Thymus (tissue), 11 donors: ENCODE results near the gene TSPAN31. TPM values are rescaled to one million over a fixed set of nuclear protein-coding genes. Genes with fewer than 3 reads are reported as not detected.
"Not testable (repeated sequence)": the region's sequence is repeated elsewhere in the genome, so short reads cannot be mapped to it uniquely, and the experiment has no call there.

ENCODE experiments used
- DNase-seq, 9 donors: peaks; one replicate each; pipeline ENCODE4 v3.0.0-alpha.2; 2013; ENCODE audit warnings: low spot score in 9 of 9, low read depth in 6 of 9, missing footprints in 1 of 9
- H3K27ac ChIP-seq, 2 donors: one replicate each; pipeline ENCODE4 v1.5.1; 2013; ENCODE audit warnings: control low read depth in 1 of 2, low read depth in 1 of 2, low read length in 1 of 2, mild to moderate bottlenecking in 1 of 2, moderate library complexity in 1 of 2
- H3K27me3 ChIP-seq, 2 donors: one replicate each; pipeline ENCODE4 v1.5.1; 2013; ENCODE audit warnings: low read length in 1 of 2; ENCODE audit not compliant: control insufficient read depth in 2 of 2, insufficient read depth in 1 of 2
- H3K36me3 ChIP-seq, 2 donors: one replicate each; pipeline ENCODE4 v1.5.1; 2013; ENCODE audit warnings: low read length in 1 of 2, mild to moderate bottlenecking in 1 of 2, moderate library complexity in 1 of 2; ENCODE audit not compliant: control insufficient read depth in 2 of 2, insufficient read depth in 2 of 2
- H3K4me1 ChIP-seq, 2 donors: one replicate each; pipeline ENCODE4 v1.5.1; 2013; ENCODE audit warnings: low read length in 2 of 2; ENCODE audit not compliant: control insufficient read depth in 2 of 2, insufficient read depth in 2 of 2
- H3K4me3 ChIP-seq, 2 donors: one replicate each; pipeline ENCODE4 v1.5.1; 2013; ENCODE audit warnings: low read length in 2 of 2, control low read depth in 1 of 2, mild to moderate bottlenecking in 1 of 2
- H3K9me3 ChIP-seq, 2 donors: one replicate each; pipeline ENCODE4 v1.5.1; 2013; ENCODE audit warnings: low read length in 1 of 2, mild to moderate bottlenecking in 1 of 2; ENCODE audit not compliant: control insufficient read depth in 2 of 2, insufficient read depth in 1 of 2
- WGBS: extraction: QIAGEN DNeasy Blood & Tissue Kit; methylation state at CpG from one replicate; pipeline ENCODE4 v1.1.7; 2013; 5-methylcytosine and 5-hydroxymethylcytosine counted together
- polyA plus RNA-seq: library from polyadenylated mRNA; stranded (reverse); fragments of 200-250 nt; gene quantifications from one replicate; pipeline ENCODE4 v1.2.3, GENCODE V29; 2013
- total RNA-seq: library from RNA; stranded (reverse); fragments of 120-200 nt; gene quantifications from one replicate; pipeline ENCODE4 v1.2.4, GENCODE V29; 2013
- donor health status: healthy.

TSPAN31 gene
- total and polyA plus RNA-seq, 2 donors: 25.3 to 31.4 TPM

GRCh38 chr12:57720606-57721595, 23.9 kb upstream of the TSPAN31 start:
- Histone ChIP-seq H3K4me3 (no peak overlapping the region), H3K36me3 (peaks cover 58 to 62% of the 10 kb centered on the region in 2 donors), H3K27me3 (peaks cover 0 to under 1% of the 10 kb centered on the region in 2 donors), H3K27ac (no peak overlapping the region), H3K4me1 (no peaks in the 10 kb centered on the region), H3K9me3 (no peaks in the 10 kb centered on the region)
- 96% methylated on average over 11 of the region's 11 CpGs for WGBS
- no peak for DNase-seq

DNA sequence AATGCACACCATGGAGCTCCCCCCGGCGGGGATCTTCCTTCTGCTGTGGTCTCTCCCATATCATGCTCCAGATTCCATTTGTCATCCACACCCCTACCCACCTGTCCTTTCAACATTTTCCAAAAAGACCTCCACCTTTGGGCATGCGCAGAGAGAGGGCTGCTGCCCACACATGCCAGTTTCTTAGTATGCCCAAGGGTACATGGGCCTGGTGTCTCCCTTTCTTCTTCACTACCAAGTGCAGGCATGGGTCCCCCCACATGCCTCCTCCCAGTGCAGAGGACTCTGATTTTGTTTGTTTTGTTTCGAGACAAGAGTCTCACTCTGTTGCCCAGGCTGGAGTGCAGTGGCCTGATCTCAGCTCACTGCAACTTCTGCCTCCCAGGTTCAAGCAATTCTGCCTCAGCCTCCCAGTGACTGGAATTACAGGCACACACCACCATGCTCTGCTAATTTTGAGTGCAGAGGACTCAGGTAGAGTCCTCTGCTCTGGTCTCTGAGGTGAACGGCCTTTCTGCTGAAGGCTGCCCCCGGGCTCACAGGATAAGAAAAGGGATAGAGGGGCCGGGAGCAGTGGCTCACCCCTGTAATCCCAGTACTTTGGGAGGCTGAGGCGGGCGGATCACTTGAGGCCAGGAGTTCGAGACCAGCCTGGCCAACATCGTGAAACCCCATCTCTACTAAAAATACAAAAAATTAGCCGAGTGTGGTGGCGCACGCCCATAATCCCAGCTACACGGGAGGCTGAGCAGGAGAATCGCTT, 22.8 kb upstream of the TSPAN31 start:
- not testable (repeated sequence) for H3K9me3 ChIP-seq, DNase-seq, H3K4me1 ChIP-seq, H3K4me3 ChIP-seq, H3K27ac ChIP-seq, H3K27me3 ChIP-seq
- peaks cover 57 to 58% of the 10 kb centered on the region in 2 donors for H3K36me3 ChIP-seq
- 97% methylated on average over 16 of the region's 16 CpGs for WGBS

DNA sequence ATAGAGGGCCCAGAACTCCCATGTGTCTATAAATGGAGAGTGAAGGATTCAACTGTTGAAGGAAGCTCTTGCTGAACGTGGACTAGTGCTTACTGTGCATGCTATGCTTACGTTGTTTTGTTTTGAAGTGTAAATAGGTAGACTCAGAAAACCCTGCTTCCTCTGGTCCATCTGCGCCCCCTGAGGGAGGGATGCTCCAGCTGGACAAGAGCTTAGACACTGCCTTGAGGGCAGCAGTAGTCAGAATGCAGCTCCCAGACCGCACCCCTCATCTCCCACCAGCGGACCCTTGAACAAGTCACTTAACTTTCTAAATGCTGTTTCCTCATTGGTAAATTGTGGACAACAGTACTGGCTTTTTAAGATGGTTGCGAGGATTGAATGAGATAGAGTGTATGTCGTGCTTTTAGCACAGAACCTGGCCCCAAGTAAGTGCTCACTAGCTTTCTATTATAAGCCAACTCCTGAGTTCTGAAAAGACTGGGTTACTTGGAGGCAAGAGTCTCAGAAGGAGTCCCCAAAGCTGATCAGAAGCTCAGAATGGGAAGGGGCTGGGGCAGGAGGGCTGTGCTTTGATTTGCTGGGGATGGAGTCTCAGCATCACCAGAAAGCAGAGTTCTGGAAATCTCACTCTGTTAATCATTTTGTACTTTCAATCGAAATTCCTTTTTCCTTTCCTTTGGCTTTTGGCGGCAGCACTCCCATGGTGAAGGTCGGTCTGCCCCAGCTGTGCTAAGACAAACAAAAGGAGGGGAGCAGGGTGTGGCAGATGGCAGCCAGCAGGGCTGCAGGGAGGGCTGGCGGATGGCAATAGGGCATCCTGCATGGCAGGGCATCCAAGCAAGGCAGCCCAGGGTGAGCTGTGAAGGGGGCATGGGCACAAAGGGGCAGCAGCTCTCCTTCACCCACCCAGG, 21.9 kb upstream of the TSPAN31 start:
- H3K36me3 ChIP-seq: peaks cover 60% of the 10 kb centered on the region in 2 donors
- no peaks in the 10 kb centered on the region for H3K4me1 ChIP-seq
- no peak for DNase-seq
- peaks cover 1 to 11% of the 10 kb centered on the region in 2 donors for H3K9me3 ChIP-seq
- peaks cover 0 to 13% of the 10 kb centered on the region in 2 donors for H3K27me3 ChIP-seq
- H3K4me3 ChIP-seq: no peak overlapping the region
- WGBS: 93% methylated on average over 11 of the region's 11 CpGs
- no peak overlapping the region for H3K27ac ChIP-seq

DNA sequence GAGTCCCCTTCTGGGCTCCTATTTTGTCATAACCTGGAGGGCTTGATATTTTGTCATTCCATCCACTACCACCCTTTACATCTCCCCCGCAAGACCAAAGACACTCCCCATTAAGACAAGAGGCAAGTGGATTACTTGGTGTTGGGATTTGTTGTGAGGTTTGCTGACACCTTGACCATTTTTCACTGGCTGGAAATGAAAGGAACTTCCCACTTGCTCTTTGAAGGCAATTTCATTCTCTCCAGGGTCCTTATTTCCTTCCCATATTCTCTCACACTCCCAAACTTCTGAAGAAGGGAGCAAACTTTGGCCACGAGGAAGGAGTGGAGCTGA, 21.2 kb upstream of the TSPAN31 start:
- Histone ChIP-seq H3K27ac (no peak overlapping the region), H3K4me1 (no peaks in the 10 kb centered on the region), H3K9me3 (peaks cover 1 to 11% of the 10 kb centered on the region in 2 donors), H3K36me3 (peaks cover 55 to 60% of the 10 kb centered on the region in 2 donors), H3K27me3 (peaks cover 0 to 13% of the 10 kb centered on the region in 2 donors), H3K4me3 (no peak overlapping the region)
- 92% methylated on average over 2 of the region's 2 CpGs for WGBS
- DNase-seq: no peak

DNA sequence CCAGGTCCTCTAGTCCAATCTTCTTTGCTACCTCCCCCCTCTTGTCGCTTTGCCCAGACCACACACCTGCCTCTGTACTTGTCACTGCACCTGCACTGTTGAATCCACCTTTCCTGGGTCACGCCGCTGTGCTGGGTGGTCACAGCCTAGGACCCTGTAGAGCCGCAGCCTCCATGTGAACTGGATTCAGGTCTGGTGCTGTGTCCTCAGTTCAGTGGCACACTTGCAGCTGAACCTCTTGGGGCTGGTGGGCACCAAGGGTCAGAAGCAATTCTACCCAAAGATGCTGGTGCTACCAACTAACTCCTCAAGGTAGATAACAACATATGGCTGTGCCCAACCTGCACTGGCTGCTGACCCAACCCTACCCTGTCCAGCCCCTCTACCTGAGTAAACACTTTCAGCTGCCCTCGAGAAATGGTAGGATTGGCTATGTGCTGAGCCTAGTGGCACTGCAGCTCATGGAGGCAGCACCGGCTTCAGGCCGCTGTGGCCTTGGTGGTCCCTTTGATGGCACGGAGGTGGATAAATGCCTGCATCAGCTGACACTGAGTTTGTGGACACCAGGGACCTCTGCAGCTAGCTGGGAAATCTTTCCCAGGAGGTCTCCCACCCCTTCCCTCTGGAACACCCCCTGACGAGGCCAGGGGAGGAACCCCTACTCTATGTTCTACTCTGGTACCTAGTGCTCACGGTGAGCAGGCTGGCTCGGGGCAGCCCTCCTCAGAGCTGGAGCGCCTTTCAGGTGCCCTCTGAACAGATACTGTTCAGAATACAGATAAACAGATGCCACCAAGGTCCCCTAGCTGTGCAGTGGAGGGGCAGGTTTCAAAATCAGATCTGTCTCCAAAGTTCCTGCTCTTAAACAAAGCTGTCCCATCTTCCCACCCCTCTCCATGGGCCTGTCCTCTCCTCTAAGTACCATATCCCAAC, 20.6 kb upstream of the TSPAN31 start:
- H3K9me3 ChIP-seq: peaks cover 1 to 11% of the 10 kb centered on the region in 2 donors
- no peak overlapping the region for H3K4me3 ChIP-seq
- WGBS: 96% methylated on average over 12 of the region's 12 CpGs
- H3K27ac ChIP-seq: no peak overlapping the region
- H3K36me3 ChIP-seq: peaks cover 50 to 56% of the 10 kb centered on the region in 2 donors
- peaks cover 0 to 13% of the 10 kb centered on the region in 2 donors for H3K27me3 ChIP-seq
- no peak for DNase-seq
- H3K4me1 ChIP-seq: no peaks in the 10 kb centered on the region

DNA sequence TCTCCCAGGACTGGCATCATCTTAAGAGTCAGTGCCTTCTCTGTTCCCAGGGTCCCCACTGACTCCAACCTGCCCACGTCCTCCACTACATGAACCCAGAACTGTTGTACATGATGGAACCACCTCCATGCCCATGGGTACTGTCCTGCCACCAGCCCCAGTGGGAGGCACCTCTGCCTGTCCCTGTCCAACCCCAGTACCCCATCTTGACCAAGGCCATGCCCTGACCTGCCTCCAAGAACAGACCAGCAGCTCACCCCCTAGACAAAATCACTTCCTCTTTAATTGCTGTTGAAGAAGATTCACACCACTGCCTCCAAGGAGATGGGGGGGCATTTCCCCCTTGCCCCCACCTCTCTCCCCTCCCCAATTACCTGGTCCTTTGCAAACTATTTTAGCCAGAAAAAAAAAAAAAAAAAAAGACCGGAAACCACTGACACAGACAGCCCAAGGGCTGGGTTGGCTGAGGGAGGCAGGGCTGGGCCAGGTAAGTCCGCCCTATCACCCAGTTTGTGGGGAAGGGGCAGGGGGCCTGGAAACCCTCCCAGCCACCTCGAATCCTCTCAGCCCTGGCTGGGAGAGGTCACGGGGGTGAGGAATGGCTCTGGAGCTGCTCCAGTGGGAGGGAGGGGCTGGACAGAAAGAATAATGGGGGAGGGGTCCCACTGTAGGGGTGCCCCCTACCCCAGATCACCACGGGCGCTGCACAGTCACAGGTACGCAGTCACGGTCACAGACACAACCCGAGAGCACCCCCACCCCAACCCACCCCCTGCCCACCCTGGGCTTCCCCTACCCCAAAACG, 19.7 kb upstream of the TSPAN31 start:
- Histone ChIP-seq H3K4me3 (no peak overlapping the region), H3K9me3 (peaks cover 1 to 11% of the 10 kb centered on the region in 2 donors), H3K4me1 (no peaks in the 10 kb centered on the region), H3K27ac (no peak overlapping the region), H3K36me3 (peaks cover 48 to 55% of the 10 kb centered on the region in 2 donors), H3K27me3 (peaks cover 0 to 13% of the 10 kb centered on the region in 2 donors)
- 89% methylated on average over 11 of the region's 11 CpGs for WGBS
- no peak for DNase-seq

DNA sequence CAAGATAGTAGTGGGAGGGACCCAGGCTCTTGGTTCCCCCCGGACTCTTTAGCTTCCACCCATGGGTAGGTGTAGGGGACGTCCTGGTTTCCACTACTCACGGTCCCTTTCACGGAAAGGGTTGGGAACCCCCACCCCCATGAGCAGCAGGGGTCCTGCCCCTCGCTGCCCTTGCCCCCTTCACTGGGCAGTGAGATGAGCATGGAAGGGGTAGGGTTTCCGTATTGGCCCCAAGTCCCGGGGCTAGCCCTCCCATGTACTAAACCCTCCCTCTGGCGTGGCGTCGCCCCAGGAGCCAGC, 19.0 kb upstream of the TSPAN31 start:
- 91% methylated on average over 10 of the region's 10 CpGs for WGBS

More for the DNA sequence above, 19.0 kb upstream of the TSPAN31 start:
- no peak overlapping the region for H3K4me3 ChIP-seq
- H3K4me1 ChIP-seq: no peaks in the 10 kb centered on the region
- H3K27me3 ChIP-seq: peaks cover 0 to 13% of the 10 kb centered on the region in 2 donors
- peaks cover 49 to 55% of the 10 kb centered on the region in 2 donors for H3K36me3 ChIP-seq
- H3K27ac ChIP-seq: no peak overlapping the region
- DNase-seq: no peak
- H3K9me3 ChIP-seq: peaks cover 1 to 11% of the 10 kb centered on the region in 2 donors
